ENCODE results near the gene KISS1. TPM values are rescaled to one million over a fixed set of nuclear protein-coding genes. Genes with fewer than 3 reads are reported as not detected.

KISS1 gene
- total and polyA plus RNA-seq, 2 donors from 2014 or later = 0.50 to 25.2 TPM

GRCh38 chr1:204216236-204216635 lies 19.9 kb upstream of the KISS1 start:
- intact Hi-C loops (cut with DNase I) = loop anchor here (10.0 kb wide), 1 partner anchor 149 kb away; no protein-coding TSS in a partner anchor
- peaks cover 0 to 5% (median 0%) of the 10 kb centered on the region in 3 donors for H3K4me1 ChIP-seq (ENCODE audit: control insufficient read depth in 2 of 3, insufficient read depth in 2 of 3, low read depth in 1 of 3, low read length in 3 of 3)
- H3K4me3 ChIP-seq (ENCODE audit: low read length in 3 of 3) = no peak overlapping the region
- no peak for DNase-seq
- no peak for FAIRE-seq
- H3K36me3 ChIP-seq (ENCODE audit: control insufficient read depth in 2 of 3, insufficient read depth in 3 of 3, low read length in 3 of 3) = peaks cover 0 to 6% (median 0%) of the 10 kb centered on the region in 3 donors
- H3K9me3 ChIP-seq (ENCODE audit: control insufficient read depth in 2 of 3, insufficient read depth in 1 of 3, low read length in 3 of 3) = no peaks in the 10 kb centered on the region
- TF ChIP-seq CTCF (IDR thresholded peaks at IDR 0.05; ENCODE audit: borderline replicate concordance, extremely low read depth, insufficient read depth) = no peak
- no peak overlapping the region for H3K9ac ChIP-seq (ENCODE audit: low read length in 3 of 3)
- no peaks in the 10 kb centered on the region for H3K27me3 ChIP-seq (ENCODE audit: control insufficient read depth, insufficient read depth, low read length)
- no peak overlapping the region for H3K27ac ChIP-seq (ENCODE audit: low read depth in 2 of 2, low read length in 2 of 2)

GRCh38 chr1:204213668-204214662 lies 17.7 kb upstream of the KISS1 start, which contains the start of gene GOLT1A:
Gene GOLT1A (minus strand): TSS chr1:204213988. CDS start chr1:204213906, 82 bp downstream.
- H3K4me3 ChIP-seq (ENCODE audit: low read length in 3 of 3) = peak within 1 kb of the TSS; percentile 30 to 40 (median 33)
- H3K4me1 ChIP-seq (ENCODE audit: control insufficient read depth in 2 of 3, insufficient read depth in 2 of 3, low read depth in 1 of 3, low read length in 3 of 3) = peaks cover 0 to 5% (median 0%) of the 10 kb centered on the region in 3 donors
- no peaks in the 10 kb centered on the region for H3K36me3 ChIP-seq (ENCODE audit: control insufficient read depth in 2 of 3, insufficient read depth in 3 of 3, low read length in 3 of 3)
- FAIRE-seq (no peak), DNase-seq (peak; percentile 94 to 96 (median 95))
- H3K27me3 ChIP-seq (ENCODE audit: control insufficient read depth, insufficient read depth, low read length) = no peaks in the 10 kb centered on the region
- H3K9ac ChIP-seq (ENCODE audit: low read length in 3 of 3) = peak within 1 kb of the TSS in 2 of 3 donors; percentile 15 to 28
- intact Hi-C loops (cut with DNase I) = loop anchor here (10.0 kb wide), 1 partner anchor 151 kb away; no protein-coding TSS in a partner anchor
- no peaks in the 10 kb centered on the region for H3K9me3 ChIP-seq (ENCODE audit: control insufficient read depth in 2 of 3, insufficient read depth in 1 of 3, low read length in 3 of 3)
- peak within 1 kb of the TSS; percentile 59 for H3K27ac ChIP-seq (ENCODE audit: low read depth in 2 of 2, low read length in 2 of 2)
- peak; percentile 69 for TF ChIP-seq CTCF (IDR thresholded peaks at IDR 0.05; ENCODE audit: borderline replicate concordance, extremely low read depth, insufficient read depth)

GRCh38 chr1:204212715-204213114 lies 16.4 kb upstream of the KISS1 start:
- Histone ChIP-seq H3K27me3 (ENCODE audit: control insufficient read depth, insufficient read depth, low read length) (no peaks in the 10 kb centered on the region), H3K9me3 (ENCODE audit: control insufficient read depth in 2 of 3, insufficient read depth in 1 of 3, low read length in 3 of 3) (no peaks in the 10 kb centered on the region), H3K27ac (ENCODE audit: low read depth in 2 of 2, low read length in 2 of 2) (no peak overlapping the region), H3K9ac (ENCODE audit: low read length in 3 of 3) (no peak overlapping the region), H3K4me3 (ENCODE audit: low read length in 3 of 3) (no peak overlapping the region), H3K4me1 (ENCODE audit: control insufficient read depth in 2 of 3, insufficient read depth in 2 of 3, low read depth in 1 of 3, low read length in 3 of 3) (peaks cover 0 to 5% (median 0%) of the 10 kb centered on the region in 3 donors), H3K36me3 (ENCODE audit: control insufficient read depth in 2 of 3, insufficient read depth in 3 of 3, low read length in 3 of 3) (no peaks in the 10 kb centered on the region)
- no peak for DNase-seq
- intact Hi-C loops (cut with DNase I) = loop anchor here (10.0 kb wide), 1 partner anchor 152 kb away; no protein-coding TSS in a partner anchor
- FAIRE-seq = no peak
- TF ChIP-seq CTCF (IDR thresholded peaks at IDR 0.05; ENCODE audit: borderline replicate concordance, extremely low read depth, insufficient read depth) = no peak
